ENCODE measurements around the gene DAND5. TPM values are rescaled to one million over a fixed set of nuclear protein-coding genes. Genes with fewer than 3 reads are reported as not detected.
"Not testable (repeated sequence)": the region's sequence is repeated elsewhere in the genome, so short reads cannot be mapped to it uniquely, and the experiment has no call there.

DAND5 gene
- total and polyA plus RNA-seq, 10 of the 15 experiments (the other 5 are each of a cell fraction or from before 2014, with no cell fraction given), result 0.06 to 0.15 (median 0.12) TPM; not detected in 5

- ChIA-PET RAD21 (ENCODE audit: unreplicated experiment) (interaction anchor here (0.5 to 2.3 kb wide), 3 partner anchors 10 to 23 kb away, joined by 3 to 9 read pairs (median 7); no protein-coding TSS in a partner anchor), SMC1A (ENCODE audit: uncharacterized antibody, unreplicated experiment) (interaction anchor here (0.7 to 2.5 kb wide), 6 partner anchors 11 to 76 kb away, joined by 3 to 9 read pairs (median 4); partner anchors contain the start of gene CALR), CTCF (interaction anchor here (1.3 to 4.6 kb wide), 2 partner anchors 11 to 69 kb away, joined by 3 to 40 read pairs; no protein-coding TSS in a partner anchor), POLR2A (interaction anchor here (1.0 to 2.4 kb wide), 2 partner anchors 8 to 17 kb away, joined by 3 to 11 read pairs; partner anchors contain the start of genes CALR and RAD23A)
- Histone ChIP-seq H3K4me1 (ENCODE audit: control insufficient read depth, insufficient read depth, low read length) (peaks cover 11% of the 10 kb centered on the region), H3K4me2 (ENCODE audit: control insufficient read depth, insufficient read depth) (peak overlapping the region; percentile 38; the same call in 1 of the 2 replicates), H4K20me1 (ENCODE audit: control insufficient read depth, insufficient read depth) (no peaks in the 10 kb centered on the region), H3K9me3 (replicated peaks; ENCODE audit: control insufficient read depth, insufficient read depth, low read length) (no peaks in the 10 kb centered on the region), H3K27ac (ENCODE audit: control insufficient read depth, insufficient read depth) (no peak overlapping the region), H3K36me3 (ENCODE audit: control insufficient read depth in 2 of 2, insufficient read depth in 2 of 2, low read length in 1 of 2) (peaks cover 13 to 14% of the 10 kb centered on the region in 2 experiments; a peak in 3 of 4 replicates), H3K4me3 (no peak overlapping the region), H2AFZ (ENCODE audit: control insufficient read depth, low read depth, low read length) (no peak overlapping the region), H3K27me3 (replicated peaks in 1 of 2; ENCODE audit: control insufficient read depth in 2 of 2, insufficient read depth in 2 of 2, low read length in 1 of 2) (no peaks in the 10 kb centered on the region), H3K9ac (ENCODE audit: control insufficient read depth, insufficient read depth, low read length) (no peak overlapping the region), H3K79me2 (ENCODE audit: control insufficient read depth, insufficient read depth, low read length) (peaks cover 32% of the 10 kb centered on the region)
- WGBS (ENCODE audit: insufficient coverage, insufficient replicate concordance, low lambda C conversion rate, missing lambda C conversion rate), result 5% methylated on average over 1 of the region's 1 CpG
- intact Hi-C loops (cut with micrococcal nuclease; ENCODE audit: unreplicated experiment), result no loop called here
- BruUV-seq (replicated peaks), result TSS peak; percentile 65
- in situ Hi-C loops (cut with MboI), result no loop called here
- no peak for TF ChIP-seq MTA3 (IDR thresholded peaks at IDR 0.05; ENCODE audit: borderline replicate concordance, low read length)
- DNase-seq (ENCODE audit: low read depth, low spot score) (no peak), FAIRE-seq (no peak), ATAC-seq (no peak)
Measured at GRCh38 chr19:12954612-12954962, 14.8 kb upstream of the DAND5 start.

GRCh38 chr19:12955575-12955974 lies 13.8 kb upstream of the DAND5 start:
- not testable (repeated sequence) for ATAC-seq; H3K27me3 ChIP-seq (replicated peaks in 1 of 2; ENCODE audit: control insufficient read depth in 2 of 2, insufficient read depth in 2 of 2, low read length in 1 of 2)

More at GRCh38 chr19:12955575-12955974, 13.8 kb upstream of the DAND5 start:
- POLR2A ChIA-PET, result interaction anchor here (0.8 to 1.9 kb wide), 3 partner anchors 9 to 146 kb away, joined by 3 to 7 read pairs (median 5); partner anchors contain the start of genes CALR and RAD23A
- intact Hi-C loops (cut with micrococcal nuclease; ENCODE audit: unreplicated experiment); BruUV-seq (replicated peaks); H3K9me3 ChIP-seq (replicated peaks; ENCODE audit: control insufficient read depth, insufficient read depth, low read length); H2AFZ ChIP-seq (ENCODE audit: control insufficient read depth, low read depth, low read length); in situ Hi-C loops (cut with MboI); H4K20me1 ChIP-seq (ENCODE audit: control insufficient read depth, insufficient read depth); DNase-seq (ENCODE audit: low read depth, low spot score); FAIRE-seq: not testable (repeated sequence)
- Histone ChIP-seq H3K4me1 (ENCODE audit: control insufficient read depth, insufficient read depth, low read length) (peaks cover 11% of the 10 kb centered on the region), H3K27ac (ENCODE audit: control insufficient read depth, insufficient read depth) (peak overlapping the region; percentile 24; the same call in 1 of the 2 replicates), H3K36me3 (ENCODE audit: control insufficient read depth in 2 of 2, insufficient read depth in 2 of 2, low read length in 1 of 2) (peaks cover 8 to 10% of the 10 kb centered on the region in 2 experiments; a peak in 3 of 4 replicates), H3K4me2 (ENCODE audit: control insufficient read depth, insufficient read depth) (peak overlapping the region; percentile 85), H3K4me3 (peak overlapping the region; percentile 78), H3K9ac (ENCODE audit: control insufficient read depth, insufficient read depth, low read length) (peak overlapping the region; percentile 80; the same call in 1 of the 2 replicates), H3K79me2 (ENCODE audit: control insufficient read depth, insufficient read depth, low read length) (peaks cover 32% of the 10 kb centered on the region)
- RAD21 ChIA-PET (ENCODE audit: unreplicated experiment), result interaction anchor here (0.5 to 2.3 kb wide), 3 partner anchors 10 to 1661 kb away, joined by 4 to 9 read pairs (median 7); no protein-coding TSS in a partner anchor
- 94% methylated on average over 9 of the region's 9 CpGs for WGBS (ENCODE audit: insufficient coverage, insufficient replicate concordance, low lambda C conversion rate, missing lambda C conversion rate)
- CTCF ChIA-PET, result interaction anchor here (0.5 to 4.6 kb wide), 5 partner anchors 10 to 316 kb away, joined by 3 to 40 read pairs (median 3); no protein-coding TSS in a partner anchor
- TF ChIP-seq NR2F1 (conservative IDR thresholded peaks at IDR 0.05), result 0 out of 2 replicates have a peak, but pooled peaks have one; percentile 19
- SMC1A ChIA-PET (ENCODE audit: uncharacterized antibody, unreplicated experiment), result interaction anchor here (1.8 to 2.1 kb wide), 3 partner anchors 10 to 56 kb away, joined by 4 to 6 read pairs (median 6); no protein-coding TSS in a partner anchor

All from GM12878 (cell line).